ENCODE results near the gene TWSG1.

The TWSG1 gene

GRCh38 chr18:9348766-9349165, 14.2 kb downstream of the TWSG1 start:
- TF ChIP-seq GATA3 (IDR thresholded peaks at IDR 0.05; ENCODE audit: low read depth, low read length): no peak
- no peak for TF ChIP-seq GATA2 (IDR thresholded peaks at IDR 0.05; ENCODE audit: low read depth, low read length)

GRCh38 chr18:9353596-9353995, 19.0 kb downstream of the TWSG1 start:
- TF ChIP-seq GATA2 (IDR thresholded peaks at IDR 0.05; ENCODE audit: low read depth, low read length) (no peak), GATA3 (IDR thresholded peaks at IDR 0.05; ENCODE audit: low read depth, low read length) (no peak)

GRCh38 chr18:9354256-9354655, 19.7 kb downstream of the TWSG1 start:
- TF ChIP-seq GATA2 (IDR thresholded peaks at IDR 0.05; ENCODE audit: low read depth, low read length) (no peak), GATA3 (IDR thresholded peaks at IDR 0.05; ENCODE audit: low read depth, low read length) (no peak)

- TF ChIP-seq GATA2 (IDR thresholded peaks at IDR 0.05; ENCODE audit: low read depth, low read length) (no peak), GATA3 (IDR thresholded peaks at IDR 0.05; ENCODE audit: low read depth, low read length) (no peak)
Observed at GRCh38 chr18:9356976-9357375, 22.4 kb downstream of the TWSG1 start.

- TF ChIP-seq GATA3 (IDR thresholded peaks at IDR 0.05; ENCODE audit: low read depth, low read length) (no peak), GATA2 (IDR thresholded peaks at IDR 0.05; ENCODE audit: low read depth, low read length) (no peak)
Observed at GRCh38 chr18:9359796-9360195, 25.2 kb downstream of the TWSG1 start.

GRCh38 chr18:9361191-9361590, 26.6 kb downstream of the TWSG1 start:
- TF ChIP-seq GATA3 (IDR thresholded peaks at IDR 0.05; ENCODE audit: low read depth, low read length) (no peak), GATA2 (IDR thresholded peaks at IDR 0.05; ENCODE audit: low read depth, low read length) (no peak)

- TF ChIP-seq GATA3 (IDR thresholded peaks at IDR 0.05; ENCODE audit: low read depth, low read length): no peak
- no peak for TF ChIP-seq GATA2 (IDR thresholded peaks at IDR 0.05; ENCODE audit: low read depth, low read length)
Observed at GRCh38 chr18:9362869-9363268, 28.3 kb downstream of the TWSG1 start.

GRCh38 chr18:9364242-9364641, 29.7 kb downstream of the TWSG1 start:
- no peak for TF ChIP-seq GATA3 (IDR thresholded peaks at IDR 0.05; ENCODE audit: low read depth, low read length)
- TF ChIP-seq GATA2 (IDR thresholded peaks at IDR 0.05; ENCODE audit: low read depth, low read length): no peak

GRCh38 chr18:9365406-9365805, 30.8 kb downstream of the TWSG1 start:
- TF ChIP-seq GATA3 (IDR thresholded peaks at IDR 0.05; ENCODE audit: low read depth, low read length) (no peak), GATA2 (IDR thresholded peaks at IDR 0.05; ENCODE audit: low read depth, low read length) (no peak)

- no peak for TF ChIP-seq GATA2 (IDR thresholded peaks at IDR 0.05; ENCODE audit: low read depth, low read length)
- no peak for TF ChIP-seq GATA3 (IDR thresholded peaks at IDR 0.05; ENCODE audit: low read depth, low read length)
Observed at GRCh38 chr18:9366126-9366714, 31.6 kb downstream of the TWSG1 start.

- no peak for TF ChIP-seq GATA2 (IDR thresholded peaks at IDR 0.05; ENCODE audit: low read depth, low read length)
- no peak for TF ChIP-seq GATA3 (IDR thresholded peaks at IDR 0.05; ENCODE audit: low read depth, low read length)
Observed at GRCh38 chr18:9379118-9379517, 44.5 kb downstream of the TWSG1 start.

GRCh38 chr18:9380101-9380500, 45.5 kb downstream of the TWSG1 start:
- TF ChIP-seq GATA2 (IDR thresholded peaks at IDR 0.05; ENCODE audit: low read depth, low read length) (no peak), GATA3 (IDR thresholded peaks at IDR 0.05; ENCODE audit: low read depth, low read length) (no peak)

GRCh38 chr18:9380621-9381395, 46.2 kb downstream of the TWSG1 start:
- TF ChIP-seq GATA3 (IDR thresholded peaks at IDR 0.05; ENCODE audit: low read depth, low read length): no peak
- TF ChIP-seq GATA2 (IDR thresholded peaks at IDR 0.05; ENCODE audit: low read depth, low read length): no peak

GRCh38 chr18:9386879-9387278, 52.3 kb downstream of the TWSG1 start:
- TF ChIP-seq GATA2 (IDR thresholded peaks at IDR 0.05; ENCODE audit: low read depth, low read length): no peak
- no peak for TF ChIP-seq GATA3 (IDR thresholded peaks at IDR 0.05; ENCODE audit: low read depth, low read length)

- TF ChIP-seq GATA2 (IDR thresholded peaks at IDR 0.05; ENCODE audit: low read depth, low read length): no peak
- no peak for TF ChIP-seq GATA3 (IDR thresholded peaks at IDR 0.05; ENCODE audit: low read depth, low read length)
Observed at GRCh38 chr18:9387891-9388290, 53.3 kb downstream of the TWSG1 start.
